Loucy (cell line): ENCODE data around the gene PITRM1.

Experiments
- CTCF ChIP-seq: fragments of 200-600 bp; sonication (generic); conservative IDR thresholded peaks from 2 replicates; pipeline ENCODE4 v1.5.1; 2014; ENCODE audit warnings: mild to moderate bottlenecking, antibody characterized with exemption, low read length
- EZH2phosphoT487 ChIP-seq: fragments of 200-600 bp; IDR thresholded peaks from 2 replicates; pipeline ENCODE4 v1.6.1; 2018; ENCODE audit warnings: antibody characterized with exemption, mild to moderate bottlenecking, moderate library complexity, borderline replicate concordance

GRCh38 chr10:3143791-3144434, 28.7 kb downstream of the PITRM1 start:
- TF ChIP-seq CTCF (no peak), EZH2phosphoT487 (no peak)
